Measurements from ENCODE around the gene SYK.

The SYK gene

DNA sequence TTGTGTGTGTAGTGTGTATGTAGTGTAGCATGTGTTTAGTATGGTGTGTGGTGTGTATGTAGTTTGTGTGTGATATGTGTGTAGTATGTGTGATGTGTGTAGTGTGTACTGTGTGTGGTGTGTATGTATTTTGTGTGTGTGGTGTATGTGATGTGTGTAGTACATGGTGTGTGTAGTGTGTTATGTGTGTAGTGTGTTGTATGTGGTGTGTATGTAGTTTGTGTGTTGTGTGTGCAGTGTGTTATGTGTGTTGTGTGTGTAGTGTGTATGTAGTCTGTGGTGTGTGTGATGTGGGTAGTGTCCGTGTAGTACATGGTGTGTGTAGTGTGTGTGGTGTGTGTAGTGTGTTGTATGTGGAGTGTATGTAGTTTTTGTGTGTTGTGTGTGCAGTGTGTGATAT lies 40.0 kb downstream of the SYK start:
- no peaks in the 10 kb centered on the region for H3K9me3 ChIP-seq (ENCODE audit: insufficient read depth, low read depth, low read length)
- no peaks in the 10 kb centered on the region for H3K4me1 ChIP-seq (ENCODE audit: insufficient read depth, low read length)
- no peak overlapping the region for H3K9ac ChIP-seq (ENCODE audit: low read depth, low read length)
- no peaks in the 10 kb centered on the region for H3K27me3 ChIP-seq (ENCODE audit: insufficient read depth, low read length)
- H3K36me3 ChIP-seq (ENCODE audit: insufficient read depth, low read depth, low read length), result no peaks in the 10 kb centered on the region
- no peak overlapping the region for H3K27ac ChIP-seq (ENCODE audit: low read length)
- H3K4me3 ChIP-seq (ENCODE audit: low read length), result no peak overlapping the region

DNA sequence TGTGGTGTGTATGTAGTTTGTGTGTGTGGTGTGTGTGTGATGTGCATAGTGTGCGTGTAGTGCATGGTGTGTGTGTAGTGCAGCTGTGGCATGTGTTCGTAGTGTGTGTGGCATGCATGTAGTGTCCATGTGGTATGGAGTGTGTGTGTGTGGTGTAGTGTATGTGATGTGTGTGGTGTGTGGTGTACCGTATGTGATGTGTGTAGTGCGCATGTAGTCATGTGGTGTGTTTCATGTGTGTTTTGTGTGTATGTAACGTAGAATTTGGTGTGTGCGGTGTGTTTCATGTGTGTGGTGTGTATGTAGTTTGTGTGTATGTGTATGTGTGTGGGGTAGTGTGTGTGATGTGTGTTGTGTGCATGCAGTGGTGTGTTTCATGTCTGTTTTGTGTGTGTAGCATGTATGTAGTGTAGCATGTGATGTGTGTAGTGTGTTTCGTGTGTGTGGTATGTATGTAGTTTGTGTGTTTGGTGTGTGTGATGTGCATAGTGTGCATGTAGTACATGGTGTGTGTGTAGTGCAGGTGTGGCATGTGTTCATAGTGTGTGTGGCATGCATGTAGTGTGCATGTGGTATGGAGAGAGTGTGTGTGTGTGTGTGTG lies 40.7 kb downstream of the SYK start:
- H3K27ac ChIP-seq (ENCODE audit: low read length), result no peak overlapping the region

DNA sequence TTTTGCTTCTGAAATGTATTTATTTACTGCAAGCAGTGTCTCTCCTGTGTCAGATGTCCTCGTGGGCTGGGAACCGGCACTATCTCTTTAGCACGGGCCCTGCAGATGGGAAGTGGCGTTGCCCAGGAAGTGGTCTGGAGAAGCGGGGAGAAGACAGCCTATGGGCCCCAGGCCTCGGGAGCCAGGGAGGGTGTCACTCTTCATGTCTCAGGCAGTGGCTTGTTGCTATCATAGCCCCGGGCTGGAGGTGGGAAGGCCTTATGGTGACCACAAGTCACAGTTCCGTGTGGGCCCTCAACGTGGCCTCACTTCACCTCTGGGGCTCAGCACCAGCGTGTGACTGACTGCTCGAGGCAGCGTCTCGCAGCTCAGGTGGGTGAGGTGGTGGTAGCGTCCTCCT lies 41.4 kb downstream of the SYK start:
- H3K27ac ChIP-seq (ENCODE audit: low read length), result no peak overlapping the region
- no peaks in the 10 kb centered on the region for H3K4me1 ChIP-seq (ENCODE audit: insufficient read depth, low read length)
- no peaks in the 10 kb centered on the region for H3K36me3 ChIP-seq (ENCODE audit: insufficient read depth, low read depth, low read length)
- H3K9me3 ChIP-seq (ENCODE audit: insufficient read depth, low read depth, low read length), result no peaks in the 10 kb centered on the region
- no peaks in the 10 kb centered on the region for H3K27me3 ChIP-seq (ENCODE audit: insufficient read depth, low read length)
- no peak overlapping the region for H3K4me3 ChIP-seq (ENCODE audit: low read length)
- H3K9ac ChIP-seq (ENCODE audit: low read depth, low read length), result no peak overlapping the region

More for the DNA sequence above, 40.7 kb downstream of the SYK start:
- Histone ChIP-seq H3K36me3 (ENCODE audit: insufficient read depth, low read depth, low read length) (no peaks in the 10 kb centered on the region), H3K9me3 (ENCODE audit: insufficient read depth, low read depth, low read length) (no peaks in the 10 kb centered on the region), H3K27me3 (ENCODE audit: insufficient read depth, low read length) (no peaks in the 10 kb centered on the region), H3K4me1 (ENCODE audit: insufficient read depth, low read length) (no peaks in the 10 kb centered on the region), H3K4me3 (ENCODE audit: low read length) (no peak overlapping the region), H3K9ac (ENCODE audit: low read depth, low read length) (no peak overlapping the region)

DNA sequence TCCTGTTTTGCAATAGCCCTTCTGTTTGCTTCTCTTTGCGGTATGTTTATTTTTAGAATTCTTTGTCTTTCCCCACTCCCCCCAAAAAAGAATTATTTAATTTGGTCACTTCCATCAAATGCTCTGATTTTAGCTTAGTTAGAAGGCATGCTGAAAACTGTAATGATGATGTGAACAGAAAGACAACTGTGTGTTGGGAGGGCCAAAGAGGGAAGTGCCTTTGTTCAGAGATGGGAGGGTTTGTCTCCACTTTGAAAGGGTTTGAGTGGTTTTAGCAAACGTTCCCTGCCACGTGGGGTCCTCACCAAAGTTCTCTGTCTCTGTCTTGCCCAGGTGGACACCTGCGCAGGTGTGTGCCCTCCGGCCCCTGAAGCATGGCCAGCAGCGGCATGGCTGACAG lies 41.9 kb downstream of the SYK start:
- Histone ChIP-seq H3K4me3 (ENCODE audit: low read length) (no peak overlapping the region), H3K27me3 (ENCODE audit: insufficient read depth, low read length) (no peaks in the 10 kb centered on the region), H3K4me1 (ENCODE audit: insufficient read depth, low read length) (no peaks in the 10 kb centered on the region), H3K36me3 (ENCODE audit: insufficient read depth, low read depth, low read length) (no peaks in the 10 kb centered on the region), H3K9ac (ENCODE audit: low read depth, low read length) (no peak overlapping the region), H3K9me3 (ENCODE audit: insufficient read depth, low read depth, low read length) (no peaks in the 10 kb centered on the region), H3K27ac (ENCODE audit: low read length) (no peak overlapping the region)

DNA sequence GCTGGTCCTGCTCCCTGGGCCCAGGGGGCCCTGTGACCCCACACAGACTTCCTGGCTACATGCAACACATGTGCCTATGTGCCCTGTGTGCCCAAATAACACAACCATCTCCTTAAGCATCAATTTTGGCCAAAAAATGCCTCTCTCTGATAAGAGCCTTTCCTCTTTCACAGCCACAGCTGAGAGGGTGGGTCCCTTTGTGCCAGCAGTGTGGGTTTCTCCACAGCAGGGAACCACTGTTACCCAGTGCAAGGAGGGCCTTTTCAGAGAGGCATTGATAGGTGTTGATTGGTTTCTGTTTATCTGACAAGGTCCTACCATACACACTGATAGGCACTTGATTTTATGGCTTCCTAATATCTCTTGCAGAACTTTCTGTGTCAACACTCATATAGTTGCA lies 42.7 kb downstream of the SYK start:
- Histone ChIP-seq H3K36me3 (ENCODE audit: insufficient read depth, low read depth, low read length) (no peaks in the 10 kb centered on the region), H3K27ac (ENCODE audit: low read length) (no peak overlapping the region), H3K9ac (ENCODE audit: low read depth, low read length) (no peak overlapping the region)

DNA sequence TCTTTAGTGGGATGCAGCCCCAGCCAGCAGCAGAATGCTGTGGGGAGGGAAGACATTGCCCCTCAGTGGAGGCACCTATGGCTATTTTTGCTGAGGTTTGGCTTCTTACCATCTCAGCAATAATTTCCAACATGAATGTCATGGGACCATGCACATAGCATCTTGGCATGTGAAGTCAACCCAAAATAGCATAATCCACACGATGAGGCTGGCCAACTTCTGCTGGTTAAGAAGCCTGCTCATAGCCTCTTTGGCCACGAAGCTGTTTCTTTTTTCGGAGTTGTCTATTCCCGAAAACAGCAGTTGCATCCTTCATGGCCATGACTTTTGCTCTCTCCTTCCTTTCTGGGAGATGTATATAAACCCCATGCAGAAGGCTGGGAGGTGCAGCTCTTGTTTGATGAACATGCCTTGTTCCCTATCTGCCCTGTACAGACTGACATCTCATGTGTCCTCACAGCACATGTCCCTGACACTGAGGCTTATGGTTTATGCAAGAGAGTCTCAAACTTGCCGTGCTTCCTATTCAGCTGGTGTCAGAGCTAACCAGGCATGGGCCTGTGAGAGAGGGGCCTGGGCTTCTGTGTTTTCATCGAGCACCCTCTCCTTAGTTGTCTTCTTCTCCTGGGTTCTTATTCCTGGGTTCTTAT lies 45.3 kb downstream of the SYK start:
- Histone ChIP-seq H3K27me3 (ENCODE audit: insufficient read depth, low read length) (no peaks in the 10 kb centered on the region), H3K9ac (ENCODE audit: low read depth, low read length) (no peak overlapping the region), H3K9me3 (ENCODE audit: insufficient read depth, low read depth, low read length) (no peaks in the 10 kb centered on the region), H3K4me1 (ENCODE audit: insufficient read depth, low read length) (no peaks in the 10 kb centered on the region), H3K4me3 (ENCODE audit: low read length) (no peak overlapping the region), H3K27ac (ENCODE audit: low read length) (no peak overlapping the region), H3K36me3 (ENCODE audit: insufficient read depth, low read depth, low read length) (no peaks in the 10 kb centered on the region)

More for the DNA sequence above, 42.7 kb downstream of the SYK start:
- no peaks in the 10 kb centered on the region for H3K27me3 ChIP-seq (ENCODE audit: insufficient read depth, low read length)
- no peak overlapping the region for H3K4me3 ChIP-seq (ENCODE audit: low read length)
- H3K4me1 ChIP-seq (ENCODE audit: insufficient read depth, low read length), result no peaks in the 10 kb centered on the region
- H3K9me3 ChIP-seq (ENCODE audit: insufficient read depth, low read depth, low read length), result no peaks in the 10 kb centered on the region

DNA sequence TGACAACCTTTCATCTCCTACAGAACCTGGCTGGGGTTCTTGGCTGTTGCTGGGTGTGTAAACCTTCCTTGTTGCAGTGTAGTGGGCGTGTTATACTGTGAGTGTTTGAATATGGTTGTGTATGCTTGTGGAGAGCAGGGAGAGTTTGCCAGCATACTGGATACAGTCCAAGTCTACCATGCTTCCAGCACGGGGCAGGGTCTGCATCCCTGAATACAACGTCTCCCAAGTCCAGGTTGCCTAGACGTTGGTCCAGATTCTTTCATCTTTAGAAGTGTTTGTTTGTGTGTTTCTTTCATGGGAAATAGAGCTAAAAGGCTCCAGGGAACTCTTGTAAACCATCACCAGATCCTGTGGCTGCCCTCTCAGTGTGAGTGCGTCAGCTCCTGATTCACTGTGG lies 46.4 kb downstream of the SYK start:
- Histone ChIP-seq H3K36me3 (ENCODE audit: insufficient read depth, low read depth, low read length) (no peaks in the 10 kb centered on the region), H3K4me1 (ENCODE audit: insufficient read depth, low read length) (no peaks in the 10 kb centered on the region), H3K4me3 (ENCODE audit: low read length) (no peak overlapping the region), H3K27me3 (ENCODE audit: insufficient read depth, low read length) (no peaks in the 10 kb centered on the region), H3K27ac (ENCODE audit: low read length) (no peak overlapping the region), H3K9me3 (ENCODE audit: insufficient read depth, low read depth, low read length) (no peaks in the 10 kb centered on the region), H3K9ac (ENCODE audit: low read depth, low read length) (no peak overlapping the region)

DNA sequence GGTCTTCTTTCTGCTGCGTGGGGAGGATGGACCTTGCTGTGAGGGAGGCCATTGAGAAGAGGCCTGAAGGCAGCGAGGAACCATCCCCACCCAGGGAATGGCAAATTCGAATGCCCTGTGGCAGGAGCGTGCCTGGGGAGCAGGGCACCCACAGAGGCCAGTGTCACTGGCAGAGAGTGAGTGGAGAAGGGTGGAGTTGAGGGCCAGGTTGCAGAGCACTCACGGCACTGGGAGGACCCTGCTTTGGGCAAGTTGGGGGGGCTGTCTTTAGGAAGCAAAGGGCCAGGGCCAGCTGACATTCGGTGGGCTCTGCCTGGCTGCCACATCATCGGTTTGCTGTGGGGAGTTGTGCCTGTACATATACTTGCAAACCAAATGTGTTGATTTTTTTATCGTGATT lies 47.2 kb downstream of the SYK start:
- Histone ChIP-seq H3K27me3 (ENCODE audit: insufficient read depth, low read length) (no peaks in the 10 kb centered on the region), H3K4me1 (ENCODE audit: insufficient read depth, low read length) (no peaks in the 10 kb centered on the region), H3K27ac (ENCODE audit: low read length) (no peak overlapping the region), H3K9ac (ENCODE audit: low read depth, low read length) (no peak overlapping the region), H3K36me3 (ENCODE audit: insufficient read depth, low read depth, low read length) (no peaks in the 10 kb centered on the region), H3K9me3 (ENCODE audit: insufficient read depth, low read depth, low read length) (no peaks in the 10 kb centered on the region), H3K4me3 (ENCODE audit: low read length) (no peak overlapping the region)

DNA sequence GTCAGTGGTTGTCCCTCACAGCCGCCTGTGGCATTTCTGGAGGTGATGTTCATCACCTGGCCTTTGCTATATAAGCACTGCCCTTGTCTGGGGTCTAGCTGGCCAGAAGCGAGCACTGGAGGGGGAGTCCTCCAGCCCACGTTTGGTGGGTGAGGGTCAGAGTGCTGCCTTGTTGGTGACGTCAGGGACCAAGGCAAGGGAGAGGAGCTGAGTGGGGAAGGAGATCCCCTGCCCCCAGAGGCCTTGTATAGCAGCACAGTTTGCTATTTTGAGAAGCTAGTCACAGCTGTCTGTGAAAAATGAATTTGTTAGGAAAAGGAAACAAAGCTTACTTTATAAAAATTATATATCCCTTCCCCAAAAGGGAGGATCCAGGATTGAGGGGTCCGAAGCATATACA lies 49.8 kb downstream of the SYK start:
- H3K4me1 ChIP-seq (ENCODE audit: insufficient read depth, low read length), result no peaks in the 10 kb centered on the region
- H3K4me3 ChIP-seq (ENCODE audit: low read length), result no peak overlapping the region
- no peaks in the 10 kb centered on the region for H3K27me3 ChIP-seq (ENCODE audit: insufficient read depth, low read length)
- H3K9me3 ChIP-seq (ENCODE audit: insufficient read depth, low read depth, low read length), result no peaks in the 10 kb centered on the region
- no peak overlapping the region for H3K9ac ChIP-seq (ENCODE audit: low read depth, low read length)
- no peaks in the 10 kb centered on the region for H3K36me3 ChIP-seq (ENCODE audit: insufficient read depth, low read depth, low read length)
- H3K27ac ChIP-seq (ENCODE audit: low read length), result no peak overlapping the region

DNA sequence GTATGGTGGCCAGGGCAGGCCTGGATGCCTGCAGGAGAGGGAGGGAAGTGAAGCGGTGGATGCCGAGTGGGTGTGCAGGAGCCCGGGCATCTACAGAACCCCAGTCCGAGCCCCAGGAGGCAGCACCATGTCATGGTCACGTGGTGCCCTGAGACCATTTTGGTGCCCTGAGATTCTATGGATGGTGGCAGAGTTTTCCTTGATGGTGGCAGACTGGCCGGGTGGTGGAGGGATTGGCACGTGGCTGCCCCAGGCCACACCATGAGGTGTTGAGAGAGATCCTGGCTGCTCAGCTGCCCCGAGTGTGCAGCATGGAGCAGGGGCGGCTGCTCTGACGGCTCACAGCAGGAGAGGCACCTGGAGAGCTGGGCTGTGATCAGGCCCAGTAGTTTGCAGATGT lies 52.3 kb downstream of the SYK start:
- H3K4me3 ChIP-seq (ENCODE audit: low read length), result no peak overlapping the region
- H3K36me3 ChIP-seq (ENCODE audit: insufficient read depth, low read depth, low read length), result no peaks in the 10 kb centered on the region
- H3K4me1 ChIP-seq (ENCODE audit: insufficient read depth, low read length), result no peaks in the 10 kb centered on the region
- H3K9me3 ChIP-seq (ENCODE audit: insufficient read depth, low read depth, low read length), result no peaks in the 10 kb centered on the region
- H3K27me3 ChIP-seq (ENCODE audit: insufficient read depth, low read length), result no peaks in the 10 kb centered on the region
- H3K9ac ChIP-seq (ENCODE audit: low read depth, low read length), result no peak overlapping the region
- no peak overlapping the region for H3K27ac ChIP-seq (ENCODE audit: low read length)

DNA sequence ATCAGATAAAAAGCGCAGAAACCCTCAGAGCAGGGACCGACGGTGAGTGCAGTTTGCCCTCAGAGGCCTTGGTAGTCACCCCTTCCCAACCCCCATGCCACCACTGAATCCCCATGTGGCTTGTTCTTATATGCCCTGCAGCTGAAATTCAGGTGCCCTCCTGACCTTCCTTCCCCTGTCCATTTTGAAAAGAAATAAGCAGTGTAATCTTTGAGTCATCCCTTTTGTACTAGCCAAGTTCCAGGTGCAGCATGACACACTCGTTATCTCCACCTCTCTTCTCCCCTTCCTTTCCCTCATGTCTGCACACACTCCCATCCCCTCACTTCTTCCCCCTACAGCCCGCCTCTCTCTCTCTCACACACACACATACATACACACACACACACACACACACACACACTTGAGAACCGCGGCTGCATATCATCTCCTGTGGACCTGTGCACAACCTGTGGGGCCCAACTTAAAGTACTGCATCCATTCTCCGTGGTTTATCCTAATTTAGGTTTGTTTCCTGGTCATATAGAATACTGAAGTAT lies 53.1 kb downstream of the SYK start:
- no peak overlapping the region for H3K9ac ChIP-seq (ENCODE audit: low read depth, low read length)
- H3K9me3 ChIP-seq (ENCODE audit: insufficient read depth, low read depth, low read length), result no peaks in the 10 kb centered on the region
- H3K27ac ChIP-seq (ENCODE audit: low read length), result no peak overlapping the region
- no peaks in the 10 kb centered on the region for H3K27me3 ChIP-seq (ENCODE audit: insufficient read depth, low read length)
- H3K4me1 ChIP-seq (ENCODE audit: insufficient read depth, low read length), result no peaks in the 10 kb centered on the region
- no peak overlapping the region for H3K4me3 ChIP-seq (ENCODE audit: low read length)
- H3K36me3 ChIP-seq (ENCODE audit: insufficient read depth, low read depth, low read length), result no peaks in the 10 kb centered on the region

DNA sequence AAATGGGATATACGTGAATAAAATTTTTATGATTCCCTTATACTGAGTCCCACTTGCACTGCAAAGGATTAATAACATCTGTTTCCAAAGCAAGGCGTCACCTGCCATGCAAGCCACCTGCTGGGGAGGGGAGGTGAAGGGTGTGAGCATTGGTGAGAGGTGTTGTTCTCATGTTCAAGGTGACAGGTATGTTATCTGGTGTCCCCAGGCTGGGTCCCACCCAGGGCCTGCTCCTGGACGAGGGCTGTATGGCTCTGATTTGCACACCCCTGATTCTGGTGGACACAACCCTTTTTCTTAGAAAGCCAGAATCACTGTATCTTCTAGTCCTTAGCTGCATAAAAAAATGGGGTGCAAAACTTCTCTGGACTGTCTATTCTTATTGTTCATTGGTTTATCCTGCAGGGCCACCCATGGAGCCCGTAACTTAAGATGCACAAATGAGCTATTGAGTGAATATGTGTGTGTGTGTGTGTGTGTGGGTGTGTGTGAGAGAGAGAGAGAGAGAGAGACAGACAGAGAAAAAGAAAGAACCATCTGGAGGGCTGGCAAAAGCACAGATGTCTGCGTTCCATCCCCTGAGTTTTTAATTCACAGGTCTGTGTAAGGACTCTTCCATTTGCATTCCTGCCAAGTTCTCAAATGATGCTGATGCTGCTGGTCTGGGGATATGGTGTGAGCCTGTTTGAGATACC lies 53.7 kb downstream of the SYK start:
- no peak overlapping the region for H3K27ac ChIP-seq (ENCODE audit: low read length)
- no peaks in the 10 kb centered on the region for H3K27me3 ChIP-seq (ENCODE audit: insufficient read depth, low read length)
- no peaks in the 10 kb centered on the region for H3K9me3 ChIP-seq (ENCODE audit: insufficient read depth, low read depth, low read length)
- no peak overlapping the region for H3K9ac ChIP-seq (ENCODE audit: low read depth, low read length)
- H3K4me1 ChIP-seq (ENCODE audit: insufficient read depth, low read length), result no peaks in the 10 kb centered on the region
- no peak overlapping the region for H3K4me3 ChIP-seq (ENCODE audit: low read length)
- H3K36me3 ChIP-seq (ENCODE audit: insufficient read depth, low read depth, low read length), result no peaks in the 10 kb centered on the region
